BLaER1 treated with 17β-estradiol and CSF1 and Interleukin-3, amounts not matched to agents 10 nM and 100 nM (cell line): Measurements from ENCODE around the gene TULP3.

Source experiments
- H3K27ac ChIP-seq, 11 experiments: shearing (Covaris generic); formaldehyde crosslinking; 2 replicates each; pipeline ENCODE4 v1.8.1; 2022
- H3K27me3 ChIP-seq, 11 experiments: shearing (Covaris generic); formaldehyde crosslinking; 2 replicates each; pipeline ENCODE4 v1.8.1; 2022
- H3K36me3 ChIP-seq, 11 experiments: shearing (Covaris generic); formaldehyde crosslinking; 2 replicates each; pipeline ENCODE4 v1.8.1; 2022
- H3K4me1 ChIP-seq, 10 experiments: shearing (Covaris generic); formaldehyde crosslinking; 2 replicates each; pipeline ENCODE4 v1.8.1; 2022
- H3K4me2 ChIP-seq, 11 experiments: shearing (Covaris generic); formaldehyde crosslinking; 2 replicates each; pipeline ENCODE4 v1.8.1; 2022
- H3K4me3 ChIP-seq, 10 experiments: shearing (Covaris generic); formaldehyde crosslinking; 2 replicates each; pipeline ENCODE4 v1.8.1; 2022
- H3K9ac ChIP-seq, 11 experiments: shearing (Covaris generic); formaldehyde crosslinking; 2 replicates each; pipeline ENCODE4 v1.8.1; 2022
- H3K9me3 ChIP-seq, 11 experiments: shearing (Covaris generic); formaldehyde crosslinking; replicated peaks in 1 of 11; 2 replicates each; pipeline ENCODE4 v1.8.1; 2022
- H4K20me1 ChIP-seq, 11 experiments: shearing (Covaris generic); formaldehyde crosslinking; 2 replicates each; pipeline ENCODE4 v1.8.1; 2022
- Cebpa-rat ChIP-seq, 11 experiments: shearing (Covaris generic); IDR thresholded peaks; 2 replicates each; pipeline ENCODE4 v1.8.1; 2022

TULP3 gene

DNA sequence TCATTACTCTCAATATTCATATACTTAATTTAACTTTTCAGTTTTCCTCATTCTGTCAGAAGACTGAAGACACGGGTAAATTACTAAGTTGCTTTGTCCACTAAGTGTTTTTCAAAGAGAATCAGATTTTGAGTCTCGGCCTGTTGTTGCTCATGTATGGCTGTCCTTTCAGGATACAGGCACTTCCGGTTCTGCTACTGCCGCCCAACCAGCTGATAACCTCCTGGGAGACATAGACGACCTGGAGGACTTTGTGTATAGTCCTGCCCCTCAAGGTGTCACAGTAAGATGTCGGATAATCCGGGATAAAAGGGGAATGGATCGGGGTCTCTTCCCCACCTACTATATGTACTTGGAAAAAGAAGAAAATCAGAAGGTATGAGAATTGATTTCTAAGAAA lies 40.2 kb downstream of the TULP3 start:
- H3K4me1 ChIP-seq = peaks cover 0 to 8% (median 3%) of the 10 kb centered on the region in 10 experiments; a peak in 7 of 20 replicates
- TF ChIP-seq Cebpa-rat (IDR thresholded peaks at IDR 0.05) = no peak
- no peak overlapping the region for H3K4me3 ChIP-seq
- no peaks in the 10 kb centered on the region for H3K27me3 ChIP-seq
- H3K27ac ChIP-seq = no peak overlapping the region
- H3K9ac ChIP-seq = no peak overlapping the region
- H3K36me3 ChIP-seq = peaks cover 40 to 100% (median 85%) of the 10 kb centered on the region in 11 experiments
- H3K9me3 ChIP-seq = no peaks in the 10 kb centered on the region
- no peak overlapping the region for H3K4me2 ChIP-seq
- 0 out of 22 replicates have a peak, but pooled peaks cover 0 to 3% (median 0%) of the 10 kb centered on the region in 11 experiments for H4K20me1 ChIP-seq

DNA sequence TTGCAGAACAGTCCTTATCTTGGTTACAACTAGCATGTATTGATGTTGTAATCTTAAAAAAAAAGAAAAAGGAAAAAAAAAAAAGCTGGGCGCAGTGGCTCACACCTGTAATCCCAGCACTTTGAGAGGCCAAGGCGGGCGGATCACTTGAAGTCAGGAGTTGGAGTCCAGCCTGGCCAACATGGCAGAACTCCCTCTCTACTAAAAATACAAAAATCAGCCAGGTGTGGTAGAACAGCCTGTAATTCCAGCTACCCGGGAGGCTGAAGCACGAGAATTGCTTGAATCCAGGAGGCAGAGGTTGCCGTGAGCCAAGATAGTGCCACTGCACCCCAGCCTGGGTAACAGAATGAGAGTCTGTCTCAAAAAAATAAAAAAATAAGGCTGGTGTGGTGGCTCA lies 42.9 kb downstream of the TULP3 start:
- no peaks in the 10 kb centered on the region for H3K9me3 ChIP-seq
- peaks cover 38 to 98% (median 76%) of the 10 kb centered on the region in 11 experiments for H3K36me3 ChIP-seq

DNA sequence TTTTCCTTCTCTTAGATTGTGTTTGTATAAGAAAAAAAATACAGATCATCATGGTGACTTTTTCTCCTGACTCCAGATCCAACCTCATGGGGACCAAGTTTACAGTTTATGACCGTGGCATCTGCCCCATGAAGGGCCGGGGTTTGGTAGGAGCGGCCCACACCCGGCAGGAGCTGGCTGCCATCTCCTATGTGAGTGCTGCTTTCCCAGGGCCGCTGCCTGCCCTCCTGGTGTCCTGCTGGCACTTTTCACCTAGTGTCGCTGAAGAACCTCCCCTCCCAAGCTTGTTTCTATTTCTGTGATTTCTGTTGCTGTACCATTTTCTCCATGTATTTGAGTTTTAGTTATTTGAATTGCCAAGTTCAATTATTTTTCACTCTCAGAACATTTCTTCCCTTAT lies 43.7 kb downstream of the TULP3 start:
- H3K4me1 ChIP-seq = peaks cover 0 to 12% (median 3%) of the 10 kb centered on the region in 10 experiments; a peak in 7 of 20 replicates
- H3K27me3 ChIP-seq = no peaks in the 10 kb centered on the region
- H3K4me2 ChIP-seq = no peak overlapping the region
- no peak overlapping the region for H3K4me3 ChIP-seq
- H4K20me1 ChIP-seq = 0 out of 22 replicates have a peak, but pooled peaks cover 0 to 3% (median 0%) of the 10 kb centered on the region in 11 experiments
- peaks cover 42 to 98% (median 78%) of the 10 kb centered on the region in 11 experiments for H3K36me3 ChIP-seq
- no peak for TF ChIP-seq Cebpa-rat (IDR thresholded peaks at IDR 0.05)
- H3K9me3 ChIP-seq = no peaks in the 10 kb centered on the region
- no peak overlapping the region for H3K9ac ChIP-seq
- no peak overlapping the region for H3K27ac ChIP-seq

More for the DNA sequence above, 42.9 kb downstream of the TULP3 start:
- Histone ChIP-seq H3K27ac (no peak overlapping the region), H3K9ac (no peak overlapping the region), H3K27me3 (no peaks in the 10 kb centered on the region), H4K20me1 (0 out of 22 replicates have a peak, but pooled peaks cover 0 to 3% (median 0%) of the 10 kb centered on the region in 11 experiments), H3K4me3 (no peak overlapping the region), H3K4me1 (peaks cover 0 to 12% (median 3%) of the 10 kb centered on the region in 10 experiments; a peak in 7 of 20 replicates), H3K4me2 (no peak overlapping the region)
- TF ChIP-seq Cebpa-rat (IDR thresholded peaks at IDR 0.05) = no peak

DNA sequence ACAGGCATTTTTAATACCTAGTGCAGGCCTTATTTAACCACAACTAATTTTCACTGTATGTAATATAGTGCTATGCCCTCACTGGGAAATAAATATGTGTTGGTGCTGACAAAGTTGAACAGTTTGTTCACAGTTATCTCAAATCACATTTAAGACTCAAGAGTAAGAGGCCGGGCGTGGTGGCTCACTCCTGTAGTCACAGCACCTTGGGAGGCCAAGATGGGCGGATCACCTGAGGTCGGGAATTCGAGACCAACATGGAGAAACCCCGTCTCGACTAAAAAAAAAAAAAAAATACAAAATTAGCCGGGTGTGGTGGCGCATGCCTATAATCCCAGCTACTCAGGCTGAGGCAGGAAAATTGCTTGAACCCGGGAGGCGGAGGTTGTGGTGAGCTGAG lies 45.6 kb downstream of the TULP3 start:
- Histone ChIP-seq H3K4me1 (peaks cover 0 to 12% (median 3%) of the 10 kb centered on the region in 10 experiments; a peak in 7 of 20 replicates), H4K20me1 (peaks cover 0 to 3% (median 0%) of the 10 kb centered on the region in 11 experiments; a peak in 1 of 22 replicates), H3K4me2 (no peak overlapping the region), H3K27ac (no peak overlapping the region), H3K9ac (no peak overlapping the region), H3K4me3 (no peak overlapping the region), H3K9me3 (no peaks in the 10 kb centered on the region), H3K27me3 (no peaks in the 10 kb centered on the region), H3K36me3 (peaks cover 49 to 98% (median 81%) of the 10 kb centered on the region in 11 experiments)
- TF ChIP-seq Cebpa-rat (IDR thresholded peaks at IDR 0.05) = no peak

DNA sequence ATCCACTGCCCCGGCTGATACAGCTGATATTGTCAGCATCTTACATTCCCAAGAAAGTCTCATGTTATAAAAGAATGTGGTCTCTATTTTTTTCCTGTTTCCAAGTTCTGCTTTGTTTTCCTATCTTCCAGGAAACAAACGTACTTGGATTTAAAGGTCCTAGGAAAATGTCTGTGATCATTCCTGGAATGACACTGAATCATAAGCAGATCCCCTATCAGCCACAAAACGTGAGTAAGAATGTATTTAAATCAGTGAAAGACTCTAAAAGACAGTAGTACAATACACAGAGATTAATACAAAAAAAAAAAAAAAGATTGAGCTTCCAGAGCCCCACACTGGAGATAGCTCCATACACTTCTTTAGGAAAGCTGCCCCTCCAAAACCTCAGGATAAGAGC lies 46.8 kb downstream of the TULP3 start:
- H3K36me3 ChIP-seq = peaks cover 48 to 94% (median 75%) of the 10 kb centered on the region in 11 experiments

DNA sequence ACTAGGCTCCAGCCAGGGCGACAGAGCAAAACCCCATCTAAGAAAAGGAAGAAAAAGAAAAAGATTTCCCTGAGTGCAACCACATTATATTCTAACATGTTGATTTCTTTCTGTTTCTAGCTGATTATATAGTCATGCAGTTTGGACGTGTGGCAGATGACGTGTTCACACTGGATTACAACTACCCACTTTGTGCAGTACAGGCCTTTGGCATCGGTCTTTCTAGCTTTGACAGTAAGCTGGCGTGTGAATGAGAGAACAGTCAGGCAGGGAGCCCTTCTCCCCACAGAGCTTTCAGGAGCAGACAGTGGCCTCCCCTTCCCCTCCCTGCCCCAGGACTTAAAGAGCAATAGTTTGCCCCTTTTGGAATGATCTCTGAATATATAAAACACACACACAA lies 48.5 kb downstream of the TULP3 start:
- peaks cover 36 to 77% (median 58%) of the 10 kb centered on the region in 11 experiments for H3K36me3 ChIP-seq
- H3K27me3 ChIP-seq = no peaks in the 10 kb centered on the region
- H3K27ac ChIP-seq = no peak overlapping the region
- no peak overlapping the region for H3K4me3 ChIP-seq
- H3K4me2 ChIP-seq = no peak overlapping the region
- no peaks in the 10 kb centered on the region; a peak in 1 of 22 replicates for H4K20me1 ChIP-seq
- no peak overlapping the region for H3K9ac ChIP-seq
- TF ChIP-seq Cebpa-rat (IDR thresholded peaks at IDR 0.05) = no peak
- no peaks in the 10 kb centered on the region for H3K9me3 ChIP-seq
- peaks cover 0 to 6% (median 0%) of the 10 kb centered on the region in 10 experiments; a peak in 1 of 20 replicates for H3K4me1 ChIP-seq

More for the DNA sequence above, 46.8 kb downstream of the TULP3 start:
- Histone ChIP-seq H4K20me1 (peaks cover 0 to 3% (median 0%) of the 10 kb centered on the region in 11 experiments; a peak in 1 of 22 replicates), H3K27ac (no peak overlapping the region), H3K4me1 (peaks cover 0 to 6% (median 0%) of the 10 kb centered on the region in 10 experiments; a peak in 1 of 20 replicates), H3K4me2 (no peak overlapping the region), H3K27me3 (no peaks in the 10 kb centered on the region), H3K9ac (no peak overlapping the region), H3K4me3 (no peak overlapping the region), H3K9me3 (no peaks in the 10 kb centered on the region)
- no peak for TF ChIP-seq Cebpa-rat (IDR thresholded peaks at IDR 0.05)

DNA sequence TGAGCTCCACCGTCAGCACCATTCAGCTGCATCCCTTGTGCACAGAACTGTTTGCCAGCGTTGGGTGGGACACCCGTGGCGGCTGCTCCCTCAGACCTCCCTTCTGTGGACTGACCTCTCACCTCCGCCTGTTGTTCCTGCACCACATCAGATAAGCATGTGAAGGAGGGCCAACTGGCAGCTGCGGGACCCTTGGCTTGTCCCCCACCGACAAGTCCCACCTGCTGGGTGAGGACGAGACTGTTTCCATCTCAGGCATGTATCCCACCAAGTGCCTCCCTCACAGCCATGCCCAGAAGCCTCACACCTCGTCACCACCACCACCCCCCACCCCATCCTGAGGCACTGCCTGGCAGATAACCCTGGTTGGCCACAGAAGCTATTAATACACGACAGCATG lies 49.9 kb downstream of the TULP3 start:
- no peaks in the 10 kb centered on the region for H3K9me3 ChIP-seq
- H3K9ac ChIP-seq = no peak overlapping the region
- no peak overlapping the region for H3K27ac ChIP-seq
- no peak overlapping the region for H3K4me2 ChIP-seq
- TF ChIP-seq Cebpa-rat (IDR thresholded peaks at IDR 0.05) = no peak
- H3K36me3 ChIP-seq = peaks cover 32 to 63% (median 44%) of the 10 kb centered on the region in 11 experiments
- H3K4me3 ChIP-seq = no peak overlapping the region
- no peaks in the 10 kb centered on the region; a peak in 1 of 22 replicates for H4K20me1 ChIP-seq
- H3K4me1 ChIP-seq = peaks cover 0 to 6% (median 0%) of the 10 kb centered on the region in 10 experiments; a peak in 1 of 20 replicates
- no peaks in the 10 kb centered on the region for H3K27me3 ChIP-seq

DNA sequence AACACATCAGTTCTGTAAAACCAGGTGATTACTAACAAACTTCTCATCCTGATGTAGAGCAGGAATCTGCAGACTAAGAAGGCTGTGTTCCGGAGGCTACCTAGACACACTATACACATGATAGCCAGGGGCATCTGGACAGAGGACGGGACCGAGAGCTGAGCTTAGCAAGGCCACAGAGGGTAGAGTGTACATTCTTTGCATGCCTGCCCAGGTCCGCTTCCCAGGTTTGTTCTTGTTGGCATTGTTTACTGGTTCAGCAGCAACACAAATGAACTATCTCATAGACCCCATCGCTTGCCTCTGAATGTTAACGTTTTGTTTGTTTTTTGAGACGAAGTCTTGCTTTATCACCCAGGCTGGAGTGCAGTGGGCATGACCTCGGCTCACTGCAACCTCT lies 50.8 kb downstream of the TULP3 start:
- H3K27me3 ChIP-seq = no peaks in the 10 kb centered on the region
- TF ChIP-seq Cebpa-rat (IDR thresholded peaks at IDR 0.05) = no peak
- H3K9ac ChIP-seq = no peak overlapping the region
- H3K9me3 ChIP-seq = no peaks in the 10 kb centered on the region
- peaks cover 28 to 53% (median 39%) of the 10 kb centered on the region in 11 experiments for H3K36me3 ChIP-seq
- H4K20me1 ChIP-seq = no peaks in the 10 kb centered on the region; a peak in 1 of 22 replicates
- H3K4me2 ChIP-seq = no peak overlapping the region
- no peak overlapping the region for H3K27ac ChIP-seq
- peaks cover 0 to 4% (median 0%) of the 10 kb centered on the region in 10 experiments; a peak in 1 of 20 replicates for H3K4me1 ChIP-seq
- H3K4me3 ChIP-seq = no peak overlapping the region

DNA sequence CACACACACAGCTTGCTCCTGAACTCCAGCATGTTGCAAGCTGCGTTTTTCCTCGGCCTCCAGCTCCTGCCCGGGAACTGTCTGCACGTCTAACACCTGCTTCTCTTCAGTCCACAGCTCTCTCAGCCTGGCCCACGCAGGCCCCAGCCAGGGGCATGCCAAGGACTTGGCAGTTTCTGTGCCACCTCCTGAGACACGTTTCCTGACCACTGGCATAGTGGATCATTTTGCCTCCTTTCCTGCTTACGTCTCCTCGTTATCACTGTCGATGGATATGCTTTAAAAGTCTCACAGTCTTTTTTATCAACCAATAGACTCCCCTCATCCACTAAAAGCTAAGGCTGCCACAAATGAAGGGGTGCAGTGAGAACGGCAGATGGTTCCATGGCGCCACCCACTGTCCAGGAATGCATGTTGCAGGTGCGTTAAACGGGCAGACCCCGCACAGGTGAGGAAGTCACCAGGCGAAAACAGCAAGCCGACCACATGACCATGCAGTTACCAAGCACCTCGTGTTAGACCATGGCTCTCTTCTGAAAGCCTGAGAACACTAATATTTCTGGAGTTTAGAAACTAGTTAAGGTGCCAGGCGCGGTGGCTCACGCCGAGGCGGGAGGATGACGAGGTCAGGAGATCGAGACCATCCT lies 53.8 kb downstream of the TULP3 start:
- Histone ChIP-seq H4K20me1 (no peaks in the 10 kb centered on the region; a peak in 1 of 22 replicates), H3K9ac (no peak overlapping the region), H3K4me3 (no peak overlapping the region), H3K27me3 (no peaks in the 10 kb centered on the region), H3K4me2 (no peak overlapping the region), H3K36me3 (peaks cover 11 to 26% (median 16%) of the 10 kb centered on the region in 11 experiments; a peak in 21 of 22 replicates), H3K9me3 (no peaks in the 10 kb centered on the region), H3K27ac (no peak overlapping the region), H3K4me1 (peaks cover 0 to 10% (median 0%) of the 10 kb centered on the region in 10 experiments; a peak in 3 of 20 replicates)
- no peak for TF ChIP-seq Cebpa-rat (IDR thresholded peaks at IDR 0.05)
